Inflammatory macrophage treated with lipopolysaccharide for 4 hours (primary cell): ENCODE results near the gene SNX20.

Experiments used
- DNase-seq: peaks from one replicate; pipeline ENCODE4 v3.0.0-alpha.2; 2020

Gene SNX20

GRCh38 chr16:50704245-50704644 is 23.1 kb upstream of the SNX20 start:
- DNase-seq, result no peak

GRCh38 chr16:50702725-50703124 is 21.6 kb upstream of the SNX20 start:
- peak; percentile 71 for DNase-seq

GRCh38 chr16:50699326-50700159 is 18.4 kb upstream of the SNX20 start:
- peak; percentile 88 for DNase-seq

- peak; percentile 97 for DNase-seq
Measured at GRCh38 chr16:50697881-50698767, 17.0 kb upstream of the SNX20 start.

GRCh38 chr16:50697421-50697715 is 16.3 kb upstream of the SNX20 start:
- DNase-seq, result no peak

- peak; percentile 99 for DNase-seq
Measured at GRCh38 chr16:50696575-50697420, 15.7 kb upstream of the SNX20 start.

GRCh38 chr16:50696126-50696525 is 15.0 kb upstream of the SNX20 start:
- peak; percentile 27 for DNase-seq

- DNase-seq, result peak; percentile 97
Measured at GRCh38 chr16:50695017-50696000, 14.2 kb upstream of the SNX20 start.

GRCh38 chr16:50694206-50694605 is 13.1 kb upstream of the SNX20 start:
- no peak for DNase-seq

GRCh38 chr16:50692999-50693781 is 12.1 kb upstream of the SNX20 start, which contains the start of gene NOD2:
NOD2 (plus strand) TSS chr16:50693606; CDS start chr16:50699496, 5,890 bp downstream.
- DNase-seq, result peak; percentile 47

GRCh38 chr16:50692644-50692998 is 11.5 kb upstream of the SNX20 start:
- no peak for DNase-seq

- no peak for DNase-seq
Measured at GRCh38 chr16:50690177-50690576, 9.1 kb upstream of the SNX20 start.

- DNase-seq, result peak; percentile 98
Measured at GRCh38 chr16:50688867-50689266, 7.8 kb upstream of the SNX20 start.

- no peak for DNase-seq
Measured at GRCh38 chr16:50688083-50688482, 7.0 kb upstream of the SNX20 start.

GRCh38 chr16:50685462-50686063 is 4.5 kb upstream of the SNX20 start:
- DNase-seq, result peak; percentile 93

GRCh38 chr16:50684823-50685461 is 3.8 kb upstream of the SNX20 start:
- peak; percentile 91 for DNase-seq

- DNase-seq, result peak; percentile 95
Measured at GRCh38 chr16:50683689-50684374, 2.7 kb upstream of the SNX20 start.

- no peak for DNase-seq
Measured at GRCh38 chr16:50680556-50680893, 587 bp downstream of the SNX20 start.
